Endothelial cell of umbilical vein (primary cell): ENCODE data around the gene LRCH1.

Source experiments
- POLR2A ChIP-seq: IDR thresholded peaks from 2 replicates; pipeline ENCODE4 v1.6.1; 2012; ENCODE audit warnings: low read depth, mild to moderate bottlenecking, control low read depth, low read length
- TF ChIP-seq, protein P1 (sequence below), 2 donors: IDR thresholded peaks; 1 replicate in 1 of 2; 2 replicates in 1 of 2; pipeline ENCODE4 v1.5.1; 2011; ENCODE audit warnings: low read length in 2 of 2, mild to moderate bottlenecking in 2 of 2, moderate library complexity in 2 of 2, control low read depth in 1 of 2, inconsistent platforms in 1 of 2, low read depth in 1 of 2; ENCODE audit not compliant: insufficient read depth in 1 of 2; ENCODE audit errors: extremely low read depth in 1 of 2

DNA sequence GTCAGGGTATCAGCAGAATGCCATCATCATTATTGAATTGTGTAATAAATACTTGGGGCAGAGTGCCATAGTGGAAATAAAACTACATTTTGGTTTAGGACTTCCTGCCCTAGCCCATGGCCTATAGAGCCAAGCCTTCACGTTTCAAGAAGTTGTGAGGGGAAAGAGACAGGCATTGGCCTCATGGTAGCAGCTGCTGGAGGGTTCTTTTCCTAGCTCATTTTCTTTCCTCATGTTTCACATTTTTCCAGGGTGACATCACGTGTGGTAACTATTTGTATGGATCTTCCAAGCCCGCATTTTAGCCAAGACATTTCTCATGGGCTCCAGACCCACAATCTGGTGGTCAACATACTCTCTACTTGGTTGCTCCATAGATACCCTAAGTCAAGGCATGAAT lies 80.4 kb downstream of the LRCH1 start:
- TF ChIP-seq, protein P1, sequence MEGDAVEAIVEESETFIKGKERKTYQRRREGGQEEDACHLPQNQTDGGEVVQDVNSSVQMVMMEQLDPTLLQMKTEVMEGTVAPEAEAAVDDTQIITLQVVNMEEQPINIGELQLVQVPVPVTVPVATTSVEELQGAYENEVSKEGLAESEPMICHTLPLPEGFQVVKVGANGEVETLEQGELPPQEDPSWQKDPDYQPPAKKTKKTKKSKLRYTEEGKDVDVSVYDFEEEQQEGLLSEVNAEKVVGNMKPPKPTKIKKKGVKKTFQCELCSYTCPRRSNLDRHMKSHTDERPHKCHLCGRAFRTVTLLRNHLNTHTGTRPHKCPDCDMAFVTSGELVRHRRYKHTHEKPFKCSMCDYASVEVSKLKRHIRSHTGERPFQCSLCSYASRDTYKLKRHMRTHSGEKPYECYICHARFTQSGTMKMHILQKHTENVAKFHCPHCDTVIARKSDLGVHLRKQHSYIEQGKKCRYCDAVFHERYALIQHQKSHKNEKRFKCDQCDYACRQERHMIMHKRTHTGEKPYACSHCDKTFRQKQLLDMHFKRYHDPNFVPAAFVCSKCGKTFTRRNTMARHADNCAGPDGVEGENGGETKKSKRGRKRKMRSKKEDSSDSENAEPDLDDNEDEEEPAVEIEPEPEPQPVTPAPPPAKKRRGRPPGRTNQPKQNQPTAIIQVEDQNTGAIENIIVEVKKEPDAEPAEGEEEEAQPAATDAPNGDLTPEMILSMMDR (IDR thresholded peaks at IDR 0.05; ENCODE audit: extremely low read depth in 1 of 2, insufficient read depth in 1 of 2, low read depth in 1 of 2, low read length in 2 of 2), result no peak
- TF ChIP-seq POLR2A, result no peak
